ENCODE results near the gene CIBAR2.

GRCh38 chr16:85113913-85114312, 1.6 kb upstream of the CIBAR2 start:
- TF ChIP-seq CTCF (IDR thresholded peaks at IDR 0.05) (no peak), POLR2AphosphoS5 (IDR thresholded peaks at IDR 0.05) (no peak)
